Left lobe of liver (tissue), 2 donors: ENCODE measurements around the gene CXorf49. TPM values are rescaled to one million over a fixed set of nuclear protein-coding genes. Genes with fewer than 3 reads are reported as not detected.
"Not testable (repeated sequence)": the region's sequence is repeated elsewhere in the genome, so short reads cannot be mapped to it uniquely, and the experiment has no call there.

ENCODE experiments used
- ATAC-seq: fragments of 200-7000 bp; cut with Tn5 transposase; one replicate; pipeline ENCODE4 v1.9.1; 2020; ENCODE audit warnings: mild to moderate bottlenecking, moderate library complexity
- DNase-seq: peaks from one replicate; pipeline ENCODE4 v3.0.0-alpha.2; 2020; ENCODE audit warnings: low spot score
- total RNA-seq: library from RNA; stranded (reverse); gene quantifications from one replicate; pipeline ENCODE4 v1.2.1, GENCODE V29; 2021
- donor health status: DM: no; HTN: no; CAD: no; lungs with moderate emphysema.
- donor health status: DM: no; HTN: yes; CAD: no.

Gene CXorf49
- total RNA-seq: not detected

DNA sequence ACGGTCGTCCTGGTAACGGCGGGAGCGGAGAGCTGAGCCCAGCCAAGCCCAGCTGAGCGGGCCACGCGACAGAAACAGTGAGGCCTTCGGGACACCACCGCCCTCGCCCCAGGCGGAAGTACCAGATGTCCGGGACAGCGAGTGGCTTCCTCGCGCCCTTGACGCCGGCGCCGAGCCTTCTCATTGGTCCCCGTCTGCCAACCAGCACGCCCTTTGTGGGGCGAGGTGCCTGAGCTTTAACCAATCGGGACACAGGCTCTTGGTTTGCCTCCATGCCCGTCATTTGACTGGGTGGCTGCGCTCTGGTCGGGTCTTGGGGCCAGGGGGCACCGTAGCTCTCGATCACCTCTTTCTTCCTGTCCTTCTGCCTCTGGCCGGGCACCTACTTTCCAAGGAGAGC, at the start of gene CXorf49:
Gene CXorf49 (minus strand): TSS at position 101 of the 400 bp plus-strand sequence. CDS start 134 bp downstream, outside the sequence.
- not testable (repeated sequence) for DNase-seq, ATAC-seq

DNA sequence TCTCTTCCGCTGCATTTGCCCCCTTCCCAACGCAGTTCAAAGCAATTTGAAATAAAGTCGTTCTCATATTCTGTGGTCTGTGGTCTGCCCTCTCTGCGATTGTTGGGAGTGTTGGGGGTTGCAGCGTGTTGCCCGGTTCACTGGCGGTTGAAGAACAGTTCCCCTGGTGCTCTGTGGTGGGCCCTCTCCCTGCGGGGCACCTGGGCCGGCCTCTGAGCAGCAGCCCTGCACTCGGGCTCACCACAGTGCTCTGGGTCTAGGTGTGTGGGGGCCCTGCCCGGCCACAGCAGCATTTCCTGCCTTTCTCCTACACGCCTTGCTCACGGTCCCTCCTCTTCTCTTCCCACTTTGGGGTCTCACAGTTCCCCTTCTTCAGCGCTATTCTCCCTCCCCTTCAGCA, 49.0 kb upstream of the CXorf49 start:
- DNase-seq, ATAC-seq: not testable (repeated sequence)

DNA sequence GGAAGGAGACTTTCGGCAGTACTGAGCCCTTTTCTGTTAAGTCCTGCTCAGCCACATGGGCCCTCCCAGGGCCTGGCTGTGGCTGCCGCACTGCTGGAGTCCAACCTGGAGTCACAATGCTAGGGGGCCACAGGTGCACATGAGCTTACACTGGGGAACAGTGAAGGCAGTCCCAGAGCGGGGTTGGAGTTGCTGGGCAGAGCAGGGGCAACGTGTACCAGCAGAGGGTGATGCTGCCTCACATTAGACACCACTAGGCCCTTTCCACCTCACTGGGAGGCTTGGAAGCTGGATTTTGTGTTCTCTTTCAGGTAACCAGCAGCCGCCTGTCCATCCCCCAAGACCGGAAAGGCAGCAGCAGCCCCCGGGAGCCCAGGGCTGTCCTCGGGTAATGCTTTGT, 47.5 kb upstream of the CXorf49 start:
- not testable (repeated sequence) for ATAC-seq, DNase-seq

DNA sequence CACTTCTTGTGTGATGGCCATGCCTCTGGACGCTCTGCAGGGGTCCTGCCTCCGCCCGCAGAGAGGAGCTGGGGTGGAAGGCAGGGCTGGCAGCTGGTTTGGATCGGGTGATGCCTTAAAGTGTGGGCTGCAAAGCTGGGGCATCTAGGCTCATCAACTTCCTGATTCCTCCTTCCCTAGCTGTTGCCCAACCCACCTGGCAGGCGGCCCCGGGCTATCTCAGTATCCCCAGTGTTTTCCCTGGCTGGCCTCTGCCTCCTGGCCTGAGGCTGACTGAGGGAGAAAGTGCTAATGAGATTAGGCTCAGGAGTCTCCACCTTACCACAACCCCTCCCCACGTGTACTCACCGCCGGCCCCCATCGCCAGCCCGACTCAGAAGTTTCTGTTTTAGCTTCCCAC, 46.7 kb upstream of the CXorf49 start:
- ATAC-seq, DNase-seq: not testable (repeated sequence)

DNA sequence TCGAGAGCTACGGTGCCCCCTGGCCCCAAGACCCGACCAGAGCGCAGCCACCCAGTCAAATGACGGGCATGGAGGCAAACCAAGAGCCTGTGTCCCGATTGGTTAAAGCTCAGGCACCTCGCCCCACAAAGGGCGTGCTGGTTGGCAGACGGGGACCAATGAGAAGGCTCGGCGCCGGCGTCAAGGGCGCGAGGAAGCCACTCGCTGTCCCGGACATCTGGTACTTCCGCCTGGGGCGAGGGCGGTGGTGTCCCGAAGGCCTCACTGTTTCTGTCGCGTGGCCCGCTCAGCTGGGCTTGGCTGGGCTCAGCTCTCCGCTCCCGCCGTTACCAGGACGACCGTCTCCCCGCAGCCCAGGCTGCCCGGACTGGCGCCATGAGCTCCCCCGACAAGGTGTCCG, 45.0 kb upstream of the CXorf49 start, which contains the start of gene CXorf49B:
Gene CXorf49B (plus strand): TSS at position 301 of the 400 bp plus-strand sequence. CDS start 75 bp downstream, at position 376.
- not testable (repeated sequence) for DNase-seq, ATAC-seq

DNA sequence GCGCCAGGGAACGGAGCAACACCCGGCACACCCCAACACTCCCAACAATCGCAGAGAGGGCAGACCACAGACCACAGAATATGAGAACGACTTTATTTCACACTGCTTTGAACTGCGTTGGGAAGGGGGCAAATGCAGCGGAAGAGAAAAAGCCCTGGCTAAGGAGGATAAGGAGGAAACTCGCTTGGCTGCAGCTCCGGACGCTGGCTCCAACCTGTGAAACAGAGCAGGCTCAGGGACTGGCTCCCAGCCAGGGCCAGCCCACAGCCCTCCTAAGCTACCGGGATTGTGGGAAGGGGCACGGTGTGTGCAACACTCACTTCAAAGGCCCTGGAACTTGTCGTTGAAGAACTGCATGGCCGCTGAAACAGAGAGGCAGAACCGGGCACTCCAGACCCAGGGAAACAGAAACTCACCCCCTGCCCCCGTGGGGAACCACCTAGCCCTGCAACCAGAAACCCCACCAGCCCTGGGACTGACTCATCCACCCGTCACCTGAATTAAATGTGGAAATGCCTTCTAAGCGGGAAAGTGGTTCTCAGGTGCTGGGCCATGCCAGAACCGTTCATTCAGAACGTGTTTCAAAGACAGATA, 42.7 kb upstream of the CXorf49 start:
- not testable (repeated sequence) for ATAC-seq, DNase-seq

DNA sequence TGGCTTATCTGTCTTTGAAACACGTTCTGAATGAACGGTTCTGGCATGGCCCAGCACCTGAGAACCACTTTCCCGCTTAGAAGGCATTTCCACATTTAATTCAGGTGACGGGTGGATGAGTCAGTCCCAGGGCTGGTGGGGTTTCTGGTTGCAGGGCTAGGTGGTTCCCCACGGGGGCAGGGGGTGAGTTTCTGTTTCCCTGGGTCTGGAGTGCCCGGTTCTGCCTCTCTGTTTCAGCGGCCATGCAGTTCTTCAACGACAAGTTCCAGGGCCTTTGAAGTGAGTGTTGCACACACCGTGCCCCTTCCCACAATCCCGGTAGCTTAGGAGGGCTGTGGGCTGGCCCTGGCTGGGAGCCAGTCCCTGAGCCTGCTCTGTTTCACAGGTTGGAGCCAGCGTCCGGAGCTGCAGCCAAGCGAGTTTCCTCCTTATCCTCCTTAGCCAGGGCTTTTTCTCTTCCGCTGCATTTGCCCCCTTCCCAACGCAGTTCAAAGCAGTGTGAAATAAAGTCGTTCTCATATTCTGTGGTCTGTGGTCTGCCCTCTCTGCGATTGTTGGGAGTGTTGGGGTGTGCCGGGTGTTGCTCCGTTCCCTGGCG, 2.3 kb upstream of the CXorf49 start:
- not testable (repeated sequence) for ATAC-seq, DNase-seq

DNA sequence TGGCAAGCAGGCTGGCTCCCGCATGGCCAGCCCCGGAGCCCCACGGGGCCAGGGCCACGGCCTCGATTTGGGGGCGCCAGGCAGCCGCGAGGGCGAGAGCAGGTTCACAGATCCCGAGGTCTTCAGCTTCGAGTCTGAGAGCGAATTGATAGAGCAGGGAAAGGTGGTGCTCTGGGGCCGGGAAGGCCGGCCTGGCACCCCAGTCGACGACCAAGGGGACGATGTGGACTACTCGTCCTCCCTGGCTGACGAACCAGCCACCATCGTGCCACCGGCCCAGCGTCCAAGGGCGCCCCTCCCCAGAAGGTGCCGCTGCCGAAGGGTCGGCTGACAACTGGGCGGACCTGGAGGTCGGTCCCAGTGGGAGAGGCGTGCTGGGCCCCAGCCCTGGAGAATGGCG, 1.1 kb upstream of the CXorf49 start:
- ATAC-seq: not testable (repeated sequence)

DNA sequence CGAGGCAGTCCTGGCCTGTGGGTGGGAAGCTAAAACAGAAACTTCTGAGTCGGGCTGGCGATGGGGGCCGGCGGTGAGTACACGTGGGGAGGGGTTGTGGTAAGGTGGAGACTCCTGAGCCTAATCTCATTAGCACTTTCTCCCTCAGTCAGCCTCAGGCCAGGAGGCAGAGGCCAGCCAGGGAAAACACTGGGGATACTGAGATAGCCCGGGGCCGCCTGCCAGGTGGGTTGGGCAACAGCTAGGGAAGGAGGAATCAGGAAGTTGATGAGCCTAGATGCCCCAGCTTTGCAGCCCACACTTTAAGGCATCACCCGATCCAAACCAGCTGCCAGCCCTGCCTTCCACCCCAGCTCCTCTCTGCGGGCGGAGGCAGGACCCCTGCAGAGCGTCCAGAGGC, 1.8 kb downstream of the CXorf49 start:
- DNase-seq, ATAC-seq: not testable (repeated sequence)

More for the DNA sequence above, 1.1 kb upstream of the CXorf49 start:
- DNase-seq: peak; percentile 11

DNA sequence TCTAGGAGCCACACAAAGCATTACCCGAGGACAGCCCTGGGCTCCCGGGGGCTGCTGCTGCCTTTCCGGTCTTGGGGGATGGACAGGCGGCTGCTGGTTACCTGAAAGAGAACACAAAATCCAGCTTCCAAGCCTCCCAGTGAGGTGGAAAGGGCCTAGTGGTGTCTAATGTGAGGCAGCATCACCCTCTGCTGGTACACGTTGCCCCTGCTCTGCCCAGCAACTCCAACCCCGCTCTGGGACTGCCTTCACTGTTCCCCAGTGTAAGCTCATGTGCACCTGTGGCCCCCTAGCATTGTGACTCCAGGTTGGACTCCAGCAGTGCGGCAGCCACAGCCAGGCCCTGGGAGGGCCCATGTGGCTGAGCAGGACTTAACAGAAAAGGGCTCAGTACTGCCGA, 2.5 kb downstream of the CXorf49 start:
- not testable (repeated sequence) for ATAC-seq, DNase-seq

DNA sequence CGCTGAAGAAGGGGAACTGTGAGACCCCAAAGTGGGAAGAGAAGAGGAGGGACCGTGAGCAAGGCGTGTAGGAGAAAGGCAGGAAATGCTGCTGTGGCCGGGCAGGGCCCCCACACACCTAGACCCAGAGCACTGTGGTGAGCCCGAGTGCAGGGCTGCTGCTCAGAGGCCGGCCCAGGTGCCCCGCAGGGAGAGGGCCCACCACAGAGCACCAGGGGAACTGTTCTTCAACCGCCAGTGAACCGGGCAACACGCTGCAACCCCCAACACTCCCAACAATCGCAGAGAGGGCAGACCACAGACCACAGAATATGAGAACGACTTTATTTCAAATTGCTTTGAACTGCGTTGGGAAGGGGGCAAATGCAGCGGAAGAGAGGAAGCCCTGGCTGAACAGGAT, 4.0 kb downstream of the CXorf49 start:
- not testable (repeated sequence) for ATAC-seq, DNase-seq

DNA sequence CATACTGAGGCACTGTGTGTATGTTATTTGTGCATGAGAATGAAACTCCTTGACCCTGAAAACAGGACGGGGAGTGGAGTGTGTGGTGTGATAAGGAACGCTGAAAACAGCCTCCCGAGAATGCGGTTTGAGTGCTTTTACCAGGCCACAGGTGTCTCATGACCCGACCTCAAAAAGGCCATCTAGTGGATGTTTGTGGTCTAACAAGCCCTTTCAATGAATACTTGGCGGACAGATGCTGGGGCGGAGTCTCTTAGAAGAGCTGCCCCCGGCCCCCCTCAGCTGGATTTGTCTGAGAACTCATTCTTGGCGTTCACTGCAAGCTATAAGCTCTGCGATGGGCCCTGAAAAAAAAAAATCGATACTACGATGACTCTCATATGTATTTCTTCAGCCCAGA, 15.2 kb downstream of the CXorf49 start:
- not testable (repeated sequence) for ATAC-seq, DNase-seq

DNA sequence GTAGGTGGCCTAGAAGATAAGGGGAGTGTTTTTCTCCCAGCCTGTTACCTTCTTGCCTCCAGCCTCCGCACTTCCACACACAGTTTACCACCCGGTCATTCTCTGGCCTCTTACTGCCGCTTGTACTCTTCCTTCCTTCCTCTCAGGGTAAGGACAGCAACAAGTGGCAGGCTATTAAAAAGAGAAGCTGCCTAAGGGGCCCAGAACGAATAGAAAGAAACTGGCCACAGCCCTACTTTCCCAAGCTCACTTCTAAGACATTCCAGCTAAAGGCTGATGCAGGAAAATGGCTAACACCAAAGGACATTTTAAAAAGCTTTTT, 19.1 kb downstream of the CXorf49 start:
- not testable (repeated sequence) for DNase-seq, ATAC-seq

DNA sequence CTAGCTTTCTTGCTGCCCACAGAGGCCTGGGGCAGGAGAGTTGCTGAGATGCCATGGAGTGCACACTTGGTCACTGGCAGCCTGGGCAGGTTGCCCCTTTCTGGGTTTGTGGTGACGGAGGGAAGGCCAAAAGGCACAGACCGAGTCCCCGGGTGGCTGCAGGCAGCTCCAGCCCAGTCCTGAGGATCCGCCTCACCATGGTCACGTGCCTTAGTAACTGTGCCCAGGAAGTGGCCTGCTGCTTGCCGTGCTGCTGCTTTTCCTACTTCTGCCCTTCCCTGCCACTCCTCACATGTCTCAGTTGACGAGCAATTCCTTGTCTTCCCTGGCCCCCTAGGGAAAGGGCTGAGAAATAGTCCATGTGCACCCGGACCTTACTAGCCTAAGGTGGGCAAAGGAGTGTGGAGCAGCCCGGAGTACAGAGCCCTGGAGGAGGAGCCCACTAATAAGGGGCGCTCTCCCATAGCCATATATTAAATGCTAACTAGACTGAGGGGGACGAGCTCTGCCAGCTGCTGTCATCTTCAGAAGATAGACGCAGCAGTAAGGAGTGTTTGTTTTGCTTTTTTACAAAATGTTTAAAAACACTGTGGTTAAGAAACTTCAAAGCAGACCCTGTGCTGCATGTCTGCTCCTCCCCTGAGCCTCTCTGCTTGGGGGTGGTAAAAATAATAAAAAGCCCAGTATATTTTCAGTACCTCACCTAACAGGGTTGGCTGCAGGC, 19.6 kb downstream of the CXorf49 start:
- ATAC-seq: not testable (repeated sequence)

DNA sequence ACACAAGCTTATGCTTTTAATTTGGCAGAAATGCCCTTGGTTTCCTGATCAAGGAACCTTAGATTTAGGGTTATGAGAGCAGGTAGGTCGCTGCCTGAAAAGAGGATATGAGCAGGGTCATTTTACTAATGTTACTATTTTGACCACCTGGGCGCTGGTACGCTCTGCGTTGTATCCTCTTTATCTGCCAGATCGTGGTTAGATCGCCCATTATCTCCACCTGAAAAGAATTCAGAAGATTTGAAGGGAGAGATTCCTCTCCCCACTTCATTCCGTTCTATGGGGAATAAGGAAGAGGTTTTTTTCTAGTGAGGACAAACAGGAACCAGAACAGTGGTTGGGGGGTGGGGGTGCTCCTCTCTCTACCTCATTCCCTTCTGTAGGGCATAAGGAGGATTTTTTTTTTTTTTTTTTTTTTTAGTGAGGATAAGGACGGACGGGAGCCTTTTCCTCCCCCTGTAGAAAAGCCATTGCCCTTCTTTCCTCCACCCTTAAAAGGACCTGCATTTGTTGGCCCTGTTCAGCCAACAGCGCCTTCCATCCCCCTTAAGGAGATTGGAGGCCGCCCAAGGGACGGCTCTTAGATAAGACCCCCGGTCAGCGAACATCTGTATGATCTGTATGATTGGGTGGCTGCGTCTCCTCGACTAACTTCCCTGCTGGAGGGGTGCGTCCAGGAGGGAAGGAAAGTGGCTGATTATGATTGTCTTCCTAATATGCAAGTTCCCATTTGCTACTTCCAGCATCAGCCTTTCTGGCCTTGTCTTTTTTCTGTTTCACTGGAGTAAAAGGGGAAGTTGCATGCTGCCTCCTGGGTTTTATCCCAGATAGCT, 20.4 kb downstream of the CXorf49 start:
- not testable (repeated sequence) for DNase-seq, ATAC-seq

More for the DNA sequence above, 19.6 kb downstream of the CXorf49 start:
- not testable (repeated sequence) for DNase-seq

DNA sequence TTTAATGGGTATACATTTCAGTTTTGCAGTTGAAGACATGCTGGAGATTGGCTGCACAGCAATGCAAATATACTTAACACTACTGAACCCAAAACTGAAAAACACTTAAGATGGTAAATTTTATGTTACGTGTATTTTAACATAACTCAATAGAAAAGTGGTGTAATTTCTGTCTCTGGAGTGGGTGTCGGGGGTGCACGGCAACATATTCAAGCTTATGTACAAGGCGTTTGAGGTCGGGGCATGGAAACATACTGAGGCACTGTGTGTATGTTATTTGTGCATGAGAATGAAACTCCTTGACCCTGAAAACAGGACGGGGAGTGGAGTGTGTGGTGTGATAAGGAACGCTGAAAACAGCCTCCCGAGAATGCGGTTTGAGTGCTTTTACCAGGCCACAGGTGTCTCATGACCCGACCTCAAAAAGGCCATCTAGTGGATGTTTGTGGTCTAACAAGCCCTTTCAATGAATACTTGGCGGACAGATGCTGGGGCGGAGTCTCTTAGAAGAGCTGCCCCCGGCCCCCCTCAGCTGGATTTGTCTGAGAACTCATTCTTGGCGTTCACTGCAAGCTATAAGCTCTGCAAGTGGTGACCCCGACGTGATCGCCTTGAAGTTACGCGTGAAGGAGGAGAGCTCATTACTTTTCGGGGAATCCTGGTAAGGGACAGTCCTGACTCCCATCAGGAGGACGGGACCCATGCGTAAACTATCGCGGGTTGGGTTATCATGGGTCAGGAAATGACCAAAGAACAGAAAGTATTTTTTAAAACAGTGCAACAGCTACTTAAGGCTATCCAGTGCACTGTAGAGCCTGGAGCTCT, 21.2 kb downstream of the CXorf49 start:
- peak; percentile 40 for ATAC-seq

DNA sequence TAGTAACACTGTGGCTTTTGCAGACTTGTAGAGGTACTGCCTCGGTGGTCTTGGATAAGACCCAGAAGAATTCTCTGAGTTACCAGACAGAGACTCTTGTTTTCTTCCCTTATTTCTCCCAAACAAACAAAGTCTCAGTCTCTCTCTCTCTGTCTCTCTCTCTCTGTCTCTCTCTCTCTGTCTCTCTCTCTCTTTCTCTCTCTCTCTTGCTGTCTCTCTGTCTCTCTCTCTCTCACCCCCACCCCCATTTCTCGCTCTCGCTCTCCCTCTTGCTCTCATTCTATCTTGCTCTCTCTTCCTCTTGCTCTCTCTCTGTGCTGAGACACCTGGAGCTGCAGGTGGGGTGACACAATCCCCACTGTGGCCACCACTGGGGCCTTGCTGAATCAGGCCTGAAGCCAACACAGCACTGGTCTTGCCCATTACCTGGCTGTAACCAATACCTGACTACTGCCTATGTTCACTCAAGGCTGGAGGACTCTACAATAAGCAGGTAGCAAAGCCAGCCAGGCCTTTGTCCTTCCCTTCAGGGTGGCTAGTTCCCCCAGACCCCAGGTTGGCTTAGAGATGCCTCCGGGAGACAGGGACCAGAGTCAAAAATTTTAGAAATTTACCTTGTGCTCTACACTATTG, 38.4 kb downstream of the CXorf49 start:
- ATAC-seq: no peak
- no peak for DNase-seq

More for the DNA sequence above, 21.2 kb downstream of the CXorf49 start:
- not testable (repeated sequence) for DNase-seq

DNA sequence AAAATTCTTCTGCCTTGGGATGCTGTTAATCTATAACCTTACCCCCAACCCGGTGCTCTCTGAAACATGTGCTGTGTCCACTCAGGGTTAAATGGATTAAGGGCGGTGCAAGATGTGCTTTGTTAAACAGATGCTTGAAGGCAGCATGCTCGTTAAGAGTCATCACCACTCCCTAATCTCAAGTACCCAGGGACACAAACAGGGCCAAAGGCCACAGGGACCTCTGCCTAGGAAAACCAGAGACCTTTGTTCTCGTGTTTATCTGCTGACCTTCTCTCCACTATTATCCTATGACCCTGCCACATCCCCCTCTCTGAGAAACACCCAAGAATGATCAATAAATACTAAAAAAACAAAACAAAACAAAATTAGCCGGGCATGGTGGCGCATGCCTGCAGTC, 40.9 kb downstream of the CXorf49 start:
- DNase-seq, ATAC-seq: not testable (repeated sequence)
